A549 treated with DMSO at 1 μM for 4 hours (cell line): Measurements from ENCODE around the gene OR6P1. TPM values are rescaled to one million over a fixed set of nuclear protein-coding genes. Genes with fewer than 3 reads are reported as not detected.

ENCODE experiments used
- total RNA-seq: library from RNA; stranded (reverse); fragments of 200-300 nt; extraction: Qiagen RNA extraction; gene quantifications from 5 replicates; pipeline ENCODE4 v1.2.3, GENCODE V29; 2022; ENCODE audit warnings: low read depth

OR6P1 gene
- total RNA-seq = not detected in 5 replicates

GRCh38 chr1:158570480-158570879, at the start of gene OR6P1:
Gene OR6P1 (minus strand): TSS chr1:158570580. CDS start chr1:158563604, 6,976 bp downstream.

GRCh38 chr1:158604968-158605367, 34.6 kb upstream of the OR6P1 start, which contains the start of gene OR10Z1:
Gene OR10Z1 (plus strand): TSS chr1:158605268. CDS start chr1:158606439, 1,171 bp downstream.

GRCh38 chr1:158579733-158580132, 9.4 kb upstream of the OR6P1 start, which contains the start of gene OR10X1:
Gene OR10X1 (minus strand): TSS chr1:158579899. CDS start chr1:158579899, 0 bp downstream.

GRCh38 chr1:158554352-158554751, 16.0 kb downstream of the OR6P1 start, which contains the start of gene OR6Y1:
Gene OR6Y1 (minus strand): TSS chr1:158554405. CDS start chr1:158548105, 6,300 bp downstream.

Other genes starting within 250 kb of the OR6P1 start
- gene CD1B, start 239.0 kb downstream of the OR6P1 start, total RNA-seq = not detected in 5 replicates
- not detected in 5 replicates for gene CD1E, start 216.7 kb downstream of the OR6P1 start, total RNA-seq
- gene OR10T2, start 171.1 kb downstream of the OR6P1 start, total RNA-seq = not detected in 5 replicates
- gene OR10K2, start 144.3 kb downstream of the OR6P1 start, total RNA-seq = not detected in 5 replicates
- not detected in 5 replicates for gene OR10K1, start 108.7 kb downstream of the OR6P1 start, total RNA-seq
- not detected in 5 replicates for gene OR10R2, start 98.4 kb downstream of the OR6P1 start, total RNA-seq
- not detected in 5 replicates for gene OR6Y1, start 16.2 kb downstream of the OR6P1 start, total RNA-seq
- not detected in 5 replicates for gene OR10X1, start 9.3 kb upstream of the OR6P1 start, total RNA-seq
- gene OR10Z1, start 34.7 kb upstream of the OR6P1 start, total RNA-seq = not detected in 5 replicates
- not detected in 5 replicates for gene SPTA1, start 116.1 kb upstream of the OR6P1 start, total RNA-seq
- not detected in 5 replicates for gene OR6K2, start 130.1 kb upstream of the OR6P1 start, total RNA-seq
- gene OR6K3, start 150.1 kb upstream of the OR6P1 start, total RNA-seq = not detected in 5 replicates
- not detected in 5 replicates for gene OR6K6, start 184.1 kb upstream of the OR6P1 start, total RNA-seq
- not detected in 5 replicates for gene OR6N1, start 201.6 kb upstream of the OR6P1 start, total RNA-seq
- not detected in 5 replicates for gene OR6N2, start 210.6 kb upstream of the OR6P1 start, total RNA-seq